GM19099 (cell line): ENCODE measurements around the gene TMEM88.

Experiments used
- POLR2A ChIP-seq: IDR thresholded peaks from 3 replicates; pipeline ENCODE4 v1.6.1; 2011; ENCODE audit warnings: low read depth; ENCODE audit not compliant: insufficient read length; ENCODE audit errors: extremely low read depth

TMEM88 gene, protein sequence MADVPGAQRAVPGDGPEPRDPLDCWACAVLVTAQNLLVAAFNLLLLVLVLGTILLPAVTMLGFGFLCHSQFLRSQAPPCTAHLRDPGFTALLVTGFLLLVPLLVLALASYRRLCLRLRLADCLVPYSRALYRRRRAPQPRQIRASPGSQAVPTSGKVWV

DNA sequence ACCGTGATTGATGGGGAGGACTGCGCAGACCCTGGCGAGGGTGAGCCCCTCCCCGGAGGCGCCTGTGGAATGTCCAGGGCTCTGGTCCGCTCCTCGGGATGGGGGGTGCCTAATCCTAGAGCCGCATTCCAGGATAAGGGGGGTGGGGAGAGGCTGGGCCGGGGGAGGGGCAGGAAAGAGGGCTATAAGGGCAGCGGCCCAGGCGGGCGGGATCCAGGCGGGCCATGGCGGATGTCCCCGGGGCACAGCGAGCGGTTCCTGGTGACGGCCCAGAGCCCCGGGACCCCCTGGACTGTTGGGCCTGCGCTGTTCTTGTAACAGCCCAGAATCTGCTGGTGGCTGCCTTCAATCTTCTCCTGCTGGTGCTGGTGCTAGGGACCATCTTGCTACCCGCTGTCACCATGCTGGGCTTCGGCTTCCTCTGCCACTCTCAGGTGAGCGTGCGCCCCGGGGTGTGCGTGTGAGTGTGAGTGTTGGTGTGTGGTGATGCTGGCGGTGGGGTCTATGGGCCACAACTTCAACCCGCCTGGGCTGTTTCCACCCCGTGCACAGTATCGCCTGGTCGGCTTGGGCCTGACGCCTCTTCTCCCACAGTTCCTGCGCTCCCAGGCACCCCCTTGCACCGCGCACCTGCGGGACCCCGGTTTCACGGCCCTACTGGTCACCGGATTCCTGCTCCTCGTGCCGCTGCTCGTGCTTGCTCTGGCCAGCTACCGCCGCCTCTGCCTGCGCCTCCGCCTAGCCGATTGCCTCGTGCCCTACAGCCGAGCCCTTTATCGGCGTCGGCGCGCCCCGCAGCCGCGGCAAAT lies at the start of gene TMEM88:
Gene TMEM88 (plus strand): TSS at position 216 of the 809 bp plus-strand sequence. CDS start 9 bp downstream, at position 225.
- TF ChIP-seq POLR2A: no peak

DNA sequence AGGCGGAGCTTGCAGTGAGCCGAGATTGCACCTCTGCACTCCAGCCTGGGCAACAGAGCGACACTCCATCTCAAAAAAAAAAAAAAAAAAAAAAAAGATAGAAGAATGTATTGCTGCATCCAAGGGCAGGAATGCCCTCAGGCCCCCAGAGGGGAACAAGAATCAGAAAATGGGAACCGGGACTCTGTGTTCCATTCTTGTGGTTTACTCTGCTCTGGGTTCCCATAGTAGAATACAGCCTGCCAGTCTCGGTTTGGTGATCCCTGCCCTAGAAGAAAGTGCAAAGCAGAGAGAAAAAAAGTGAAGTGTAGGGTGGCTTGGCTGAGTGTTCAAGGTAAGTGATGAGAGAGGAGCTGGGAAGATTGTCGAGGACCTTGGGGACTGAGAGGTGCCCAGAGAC lies 48.3 kb upstream of the TMEM88 start:
- TF ChIP-seq POLR2A: no peak

DNA sequence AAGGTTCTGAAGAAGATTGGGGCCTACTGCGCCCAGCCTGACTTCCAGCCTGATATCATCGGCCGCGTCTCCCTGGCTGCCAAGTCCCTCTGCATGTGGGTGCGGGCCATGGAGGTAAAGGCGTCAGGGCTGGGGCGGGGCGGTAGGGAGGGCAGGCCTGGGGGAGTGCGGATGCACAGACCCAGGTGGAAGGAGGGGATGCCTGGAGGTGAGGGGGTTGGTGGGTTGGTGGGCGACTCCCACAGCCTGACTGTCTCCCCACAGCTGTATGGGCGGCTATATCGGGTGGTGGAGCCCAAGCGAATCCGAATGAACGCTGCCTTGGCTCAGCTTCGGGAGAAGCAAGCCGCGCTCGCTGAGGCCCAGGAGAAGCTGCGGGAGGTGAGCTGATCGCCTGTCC lies 47.7 kb upstream of the TMEM88 start:
- TF ChIP-seq POLR2A: no peak

DNA sequence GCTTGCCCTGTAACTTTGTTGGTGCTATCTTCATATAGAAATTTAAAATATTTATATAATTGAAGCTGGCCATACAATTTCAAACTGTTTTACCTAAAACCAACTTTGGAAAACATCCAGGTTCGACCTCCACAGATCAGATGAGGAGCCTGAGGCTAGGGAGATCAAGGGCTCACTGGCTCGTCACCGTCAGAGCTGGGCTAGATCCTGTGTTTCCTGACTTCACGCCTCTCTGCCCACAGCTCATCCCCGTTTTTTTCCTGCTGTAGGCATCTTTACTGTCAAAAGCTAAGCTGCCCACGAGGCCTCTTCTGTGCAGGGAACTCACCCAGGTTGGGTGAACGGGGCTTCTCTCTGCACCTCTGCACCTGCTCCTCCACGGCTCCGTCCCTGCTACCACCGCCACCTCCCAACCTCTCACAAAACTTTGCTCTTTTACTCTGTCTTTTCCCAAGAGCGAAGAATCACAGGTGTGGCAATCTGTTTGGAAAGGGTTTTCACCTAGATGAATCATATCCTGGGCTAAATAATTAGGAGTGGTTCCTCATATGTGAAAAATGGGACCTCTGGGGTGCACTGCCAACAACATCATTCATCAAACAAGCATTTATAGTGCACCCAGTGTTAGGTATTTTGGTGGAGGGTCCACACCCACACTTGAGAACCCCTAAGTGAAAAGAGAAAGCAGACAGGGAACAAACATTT lies 45.6 kb upstream of the TMEM88 start:
- TF ChIP-seq POLR2A: no peak

DNA sequence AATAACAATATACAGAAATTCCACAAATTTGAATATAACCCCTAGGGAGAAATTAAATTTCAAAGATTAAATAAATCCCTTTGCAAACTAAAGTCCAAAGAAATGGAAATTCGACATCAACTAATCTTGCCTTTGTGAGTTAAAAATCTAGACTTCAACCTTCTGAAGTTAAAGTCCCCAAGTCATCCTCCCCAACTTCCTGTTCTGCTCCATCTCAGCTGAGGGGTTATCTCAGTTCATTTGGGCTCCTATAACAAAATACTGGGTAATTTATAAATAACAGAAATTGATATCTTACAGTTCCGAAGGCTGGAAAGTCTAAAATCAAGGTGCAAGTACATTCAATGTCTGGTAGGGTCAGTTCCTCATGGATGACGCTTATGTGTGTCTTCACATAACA lies 43.6 kb upstream of the TMEM88 start:
- TF ChIP-seq POLR2A: no peak

DNA sequence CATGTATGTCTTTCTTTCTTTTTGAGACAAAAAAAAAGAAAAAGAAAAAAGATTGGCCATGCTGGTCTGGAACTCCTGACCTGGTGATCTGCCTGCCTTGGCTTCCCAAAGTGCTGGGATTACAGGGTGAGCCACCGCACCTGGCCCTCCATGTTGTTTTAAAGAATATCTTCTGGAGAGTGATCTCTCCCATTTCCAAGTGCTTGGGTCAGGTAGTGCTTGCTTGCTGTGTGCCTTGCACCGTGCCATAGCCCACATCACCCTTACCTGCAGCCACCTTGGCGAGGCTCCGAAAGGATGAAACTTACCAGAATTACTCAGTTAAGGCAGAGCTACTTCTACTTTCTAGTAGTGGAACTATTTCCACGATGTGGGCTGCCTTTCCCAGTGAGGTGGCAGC lies 39.9 kb upstream of the TMEM88 start:
- no peak for TF ChIP-seq POLR2A

DNA sequence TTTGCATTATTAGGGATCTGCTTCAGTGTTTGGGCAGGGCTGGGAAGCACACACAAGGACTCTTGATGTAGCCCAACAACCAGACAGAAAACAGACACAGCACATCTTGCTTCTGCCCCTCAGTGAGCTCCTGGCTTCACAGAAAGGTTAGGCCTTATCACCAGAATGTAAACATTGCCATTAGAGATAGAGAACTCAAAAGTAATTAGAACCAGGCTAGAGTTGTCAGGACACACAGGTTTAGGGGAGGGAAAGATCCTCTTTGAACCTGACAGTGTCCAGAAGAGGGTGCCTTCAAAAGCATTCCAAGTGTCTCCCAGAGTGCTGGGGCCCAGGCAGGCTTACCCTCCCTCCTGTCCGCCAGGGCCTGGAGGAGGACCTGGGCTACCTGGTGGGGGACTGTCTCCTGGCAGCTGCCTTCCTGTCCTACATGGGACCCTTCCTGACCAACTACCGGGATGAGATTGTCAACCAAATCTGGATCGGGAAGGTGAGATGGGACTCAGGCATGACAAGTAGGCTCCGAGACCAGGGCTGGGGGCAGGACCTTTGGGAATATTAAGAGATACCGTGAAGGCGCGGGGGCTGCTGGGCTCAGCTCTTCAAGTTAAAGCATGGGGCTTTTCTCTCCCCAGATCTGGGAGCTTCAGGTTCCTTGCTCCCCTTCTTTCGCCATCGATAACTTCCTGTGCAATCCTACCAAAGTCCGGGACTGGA lies 37.8 kb upstream of the TMEM88 start:
- no peak for TF ChIP-seq POLR2A

DNA sequence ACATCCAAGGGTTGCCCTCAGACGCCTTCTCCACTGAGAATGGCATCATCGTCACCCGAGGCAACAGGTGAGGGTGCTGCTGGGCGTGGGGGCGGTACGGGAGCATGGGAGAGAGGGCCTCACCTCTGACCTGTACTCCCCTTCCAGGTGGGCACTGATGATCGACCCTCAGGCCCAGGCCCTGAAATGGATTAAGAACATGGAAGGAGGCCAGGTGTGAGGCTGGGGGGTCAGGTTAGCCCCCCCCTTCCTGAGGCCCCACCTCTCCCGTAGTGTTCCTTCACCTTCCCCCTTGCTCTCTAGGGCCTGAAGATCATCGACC lies 37.3 kb upstream of the TMEM88 start:
- no peak for TF ChIP-seq POLR2A

DNA sequence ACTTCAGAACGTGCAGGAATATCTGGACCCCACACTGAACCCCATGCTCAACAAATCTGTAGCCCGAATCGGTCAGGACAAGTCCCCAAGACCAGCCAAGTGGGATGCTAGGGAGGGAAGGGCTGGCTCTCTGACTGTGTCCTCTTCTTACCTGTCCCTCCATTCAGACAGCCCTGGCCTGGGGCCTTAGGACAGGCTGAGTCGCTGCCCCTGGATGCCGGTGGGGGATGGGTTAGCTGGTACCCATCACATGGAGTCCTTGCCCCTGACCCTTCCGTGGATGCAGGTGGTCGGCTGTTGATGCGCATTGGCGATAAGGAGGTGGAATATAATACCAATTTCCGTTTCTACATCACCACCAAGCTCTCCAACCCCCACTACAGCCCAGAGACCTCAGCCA lies 36.8 kb upstream of the TMEM88 start:
- no peak for TF ChIP-seq POLR2A

DNA sequence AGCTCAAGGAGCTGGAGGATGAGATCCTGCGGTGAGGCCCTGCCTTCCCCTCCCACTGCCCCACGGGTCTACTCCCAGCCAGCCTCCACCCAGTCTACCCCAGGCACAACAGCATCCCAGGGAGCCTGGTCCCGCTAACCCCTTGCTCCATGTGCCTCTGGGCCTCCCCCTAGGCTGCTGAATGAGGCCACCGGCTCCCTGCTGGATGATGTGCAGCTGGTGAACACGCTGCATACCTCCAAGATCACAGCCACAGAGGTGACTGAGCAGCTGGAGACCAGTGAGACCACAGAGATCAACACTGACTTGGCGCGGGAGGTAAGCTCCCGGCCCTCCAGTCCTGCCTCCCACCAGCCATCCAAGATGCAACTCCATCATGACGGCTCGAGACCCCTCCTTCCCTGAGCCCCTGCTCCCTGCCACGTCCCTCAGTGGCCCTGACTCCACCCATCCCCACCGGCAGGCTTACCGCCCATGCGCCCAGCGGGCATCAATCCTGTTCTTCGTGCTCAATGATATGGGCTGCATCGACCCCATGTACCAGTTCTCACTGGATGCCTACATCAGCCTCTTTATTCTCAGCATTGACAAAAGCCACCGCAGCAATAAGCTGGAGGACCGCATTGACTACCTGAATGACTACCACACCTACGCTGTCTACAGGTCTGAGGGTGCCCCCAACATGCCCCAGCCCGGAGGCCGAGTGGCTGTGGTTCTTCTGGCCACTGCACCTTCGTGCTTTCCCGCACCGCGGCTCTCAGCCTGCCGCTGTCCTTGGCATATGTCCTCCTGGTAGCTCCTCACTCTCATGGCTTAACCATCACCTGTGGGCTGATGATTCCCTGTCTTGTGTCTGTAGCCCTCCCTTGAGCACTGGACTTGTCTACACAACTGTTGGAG lies 35.9 kb upstream of the TMEM88 start:
- no peak for TF ChIP-seq POLR2A

DNA sequence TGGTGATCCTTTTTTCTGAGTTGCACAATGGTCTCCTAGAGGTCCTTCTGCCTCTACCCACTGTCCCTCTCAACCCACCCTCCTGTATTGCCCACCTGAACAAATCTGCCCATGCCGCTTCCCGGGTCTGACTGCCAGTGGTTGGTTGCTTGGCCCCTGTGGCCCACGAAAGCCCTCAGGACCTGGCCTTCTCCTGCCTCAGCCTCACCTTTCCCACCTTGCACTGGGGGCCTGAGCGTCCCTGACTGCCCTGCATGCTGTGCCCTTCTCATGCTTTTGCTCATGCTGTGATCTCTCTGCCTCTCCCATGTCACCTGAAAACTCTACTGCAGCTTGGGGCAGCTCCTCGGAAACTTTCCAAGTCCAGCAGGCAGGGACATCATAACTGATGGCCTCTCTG lies 34.6 kb upstream of the TMEM88 start:
- no peak for TF ChIP-seq POLR2A

DNA sequence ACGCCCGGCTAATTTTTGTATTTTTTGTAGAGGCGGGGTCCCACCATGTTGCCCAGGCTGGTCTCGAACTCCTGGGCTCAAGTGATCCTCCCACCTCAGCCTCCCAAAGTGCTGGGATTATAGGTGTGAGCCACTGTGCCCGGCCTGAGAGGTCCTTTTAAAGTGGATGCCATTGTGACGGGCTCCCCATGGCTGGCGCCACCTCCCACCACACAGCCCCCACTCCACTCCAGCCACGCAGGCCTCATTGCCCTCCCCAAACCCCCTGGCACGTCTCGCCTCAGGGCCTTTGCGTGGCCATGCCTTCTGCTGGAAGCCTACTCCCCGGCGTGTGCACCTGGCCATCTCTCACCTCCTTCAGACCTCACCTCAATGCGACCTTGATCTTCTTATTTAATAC lies 32.7 kb upstream of the TMEM88 start:
- TF ChIP-seq POLR2A: no peak

DNA sequence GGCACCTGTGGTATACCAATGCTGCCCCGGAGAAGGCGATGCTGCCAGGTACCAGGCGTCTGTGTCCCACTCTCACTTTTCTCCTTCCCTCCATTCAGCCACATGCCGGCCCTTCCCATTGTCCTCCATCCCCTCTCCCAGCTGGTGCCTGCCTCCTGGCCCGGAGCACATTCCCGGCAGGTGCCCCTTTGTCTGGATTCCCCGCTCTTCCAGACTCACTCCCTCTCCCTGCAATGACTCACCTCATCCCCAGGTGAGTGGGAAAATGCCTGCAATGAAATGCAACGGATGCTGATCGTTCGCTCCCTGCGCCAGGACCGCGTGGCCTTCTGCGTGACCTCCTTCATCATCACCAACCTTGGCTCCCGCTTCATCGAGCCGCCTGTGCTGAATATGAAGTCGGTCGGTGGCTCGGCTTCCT lies 31.3 kb upstream of the TMEM88 start:
- TF ChIP-seq POLR2A: no peak
